T-helper 9 cell (primary cell): Measurements from ENCODE around the gene NCAPH2.
"Not testable (repeated sequence)": the region's sequence is repeated elsewhere in the genome, so short reads cannot be mapped to it uniquely, and the experiment has no call there.

Source experiments
- DNase-seq: peaks from one replicate; pipeline ENCODE4 v3.0.0-alpha.2; 2020

NCAPH2 gene

DNA sequence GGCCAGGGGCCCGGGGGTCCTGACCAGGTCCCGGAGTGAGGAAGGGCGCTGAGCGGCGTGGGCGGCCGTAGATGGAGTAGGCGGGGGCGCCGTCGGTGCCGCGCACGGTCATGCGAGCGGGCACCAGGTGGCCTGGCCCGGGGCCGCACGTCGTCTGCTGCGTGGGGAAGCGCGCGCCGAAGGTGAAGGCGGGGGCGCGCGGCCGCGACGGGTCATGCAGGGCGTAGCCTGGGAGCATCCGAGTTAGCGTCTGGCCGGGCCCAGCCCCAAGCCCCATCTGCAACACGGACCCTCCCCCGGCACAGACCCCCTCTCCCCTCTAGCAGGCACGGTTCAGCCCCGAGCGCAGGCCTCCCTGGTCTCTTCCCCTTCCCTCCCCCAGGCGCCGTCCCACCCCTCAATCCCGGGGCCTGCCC is 23.5 kb downstream of the NCAPH2 start:
- peak; percentile 51 for DNase-seq

DNA sequence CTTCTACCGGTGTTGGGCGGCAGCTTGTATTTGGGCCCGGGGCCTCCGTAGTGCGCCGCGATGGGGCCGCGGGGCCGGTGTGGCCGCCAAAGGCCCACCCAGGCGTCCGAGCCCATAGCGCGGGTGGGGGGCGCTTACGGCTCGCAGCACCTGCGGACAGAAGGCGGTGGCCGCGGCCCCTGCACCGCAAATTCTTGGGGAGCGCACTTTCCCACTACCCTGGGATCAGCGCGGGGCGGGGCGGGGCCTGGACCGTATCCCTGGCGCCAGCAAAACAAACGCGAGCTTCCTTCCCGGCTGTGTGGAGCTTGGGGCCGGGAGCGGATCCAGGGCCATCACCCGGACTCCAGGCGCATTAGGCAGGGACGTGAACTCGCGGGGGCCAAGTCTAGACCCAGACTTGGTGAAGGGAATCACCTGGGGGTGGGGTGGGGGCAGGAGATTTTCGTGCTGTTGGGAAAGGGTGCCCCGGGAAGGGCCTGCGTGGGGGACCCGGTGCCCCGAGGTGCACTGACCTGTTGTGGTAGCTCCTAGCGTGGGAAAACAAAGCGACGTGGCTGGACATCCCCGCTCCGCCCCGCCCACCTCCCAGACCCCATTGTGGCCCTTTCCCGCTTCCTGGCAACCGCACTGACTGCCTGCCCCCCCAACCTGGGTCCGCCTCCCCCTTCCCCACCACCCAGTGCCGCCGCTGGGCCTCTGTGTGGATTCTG is 24.1 kb downstream of the NCAPH2 start:
- no peak for DNase-seq

GRCh38 chr22:50532824-50533796 is 25.1 kb downstream of the NCAPH2 start:
- no peak for DNase-seq

DNA sequence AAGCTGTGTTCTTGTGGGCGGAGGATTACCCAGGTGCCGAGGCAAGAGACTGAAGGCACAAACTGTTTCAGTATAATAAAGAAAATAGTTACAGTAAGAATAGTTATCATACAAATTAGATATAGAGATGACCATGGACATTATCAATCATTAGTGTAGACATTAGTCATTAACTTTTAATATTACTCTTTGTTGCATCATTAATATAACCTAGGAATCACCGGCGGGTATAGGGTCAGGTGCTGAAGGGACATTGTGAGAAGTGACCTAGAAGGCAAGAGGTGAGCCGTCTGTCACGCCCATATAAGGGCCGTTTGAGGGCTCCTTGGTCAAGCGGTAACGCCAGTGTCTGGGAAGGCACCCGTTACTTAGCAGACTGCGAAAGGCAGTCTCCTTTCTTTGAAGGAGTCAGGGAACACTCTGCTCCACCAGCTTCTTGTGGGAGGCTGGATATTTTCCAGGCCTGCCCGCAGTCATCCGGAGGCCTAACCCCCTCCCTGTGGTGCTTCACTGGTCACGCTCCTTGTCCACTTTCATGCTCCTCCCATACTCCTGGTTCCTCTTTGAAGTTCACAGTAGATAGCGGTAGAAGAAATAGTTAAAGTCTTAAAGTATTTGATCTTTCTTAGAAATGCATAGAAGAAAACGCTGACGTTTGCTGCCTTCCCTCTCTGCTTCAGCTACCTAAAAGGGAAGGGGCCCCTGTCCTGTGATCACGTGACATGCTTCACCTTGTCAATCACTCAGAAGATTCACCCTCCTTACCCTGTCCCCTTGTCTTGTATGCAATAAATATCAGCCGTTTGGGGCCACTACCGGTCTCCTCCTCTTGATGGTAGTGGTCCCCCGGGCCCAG is 26.1 kb downstream of the NCAPH2 start:
- DNase-seq = not testable (repeated sequence)

- DNase-seq = no peak
Observed at GRCh38 chr22:50535113-50535512, 27.1 kb downstream of the NCAPH2 start.

DNA sequence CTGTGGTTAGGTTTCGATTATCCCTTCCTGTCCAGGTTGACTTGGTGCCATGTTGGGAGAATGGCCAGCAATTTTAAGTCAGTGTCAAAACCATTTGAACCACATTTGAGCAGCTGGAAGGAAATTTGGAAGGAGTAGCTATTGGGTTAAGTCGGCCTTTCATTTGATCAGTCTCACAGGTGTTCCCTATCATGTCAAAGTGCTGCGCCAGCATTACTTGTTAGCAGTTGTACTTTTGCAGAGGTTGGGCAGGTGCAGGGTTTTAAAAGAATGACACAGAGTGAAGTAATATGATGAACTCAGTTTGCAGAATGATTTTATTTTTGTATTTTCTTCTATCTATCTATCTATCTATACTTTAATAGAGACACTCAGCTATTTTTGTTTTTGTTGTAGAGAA is 28.2 kb downstream of the NCAPH2 start:
- no peak for DNase-seq

DNA sequence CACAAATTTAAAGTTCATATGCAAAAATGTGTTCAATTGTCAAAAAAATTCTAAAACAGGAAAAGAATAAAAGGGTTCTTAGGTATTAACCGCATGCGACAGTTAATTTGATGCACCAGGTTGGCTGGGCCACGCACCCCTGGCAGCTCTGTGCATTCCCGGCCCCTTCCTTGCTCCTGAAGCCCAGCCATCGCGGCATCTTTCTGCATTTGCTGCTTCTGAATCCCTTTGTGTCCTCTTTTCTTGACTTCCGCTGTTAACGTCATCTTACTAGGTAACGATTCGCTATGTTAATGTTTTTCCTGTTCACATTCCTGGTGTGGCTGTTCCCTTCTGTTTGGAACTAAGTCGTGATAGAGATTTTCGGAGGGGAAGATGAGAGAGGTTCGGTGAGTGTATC is 29.7 kb downstream of the NCAPH2 start:
- no peak for DNase-seq

GRCh38 chr22:50540381-50540780 is 32.4 kb downstream of the NCAPH2 start:
- DNase-seq = no peak

- DNase-seq = not testable (repeated sequence)
Observed at GRCh38 chr22:50541667-50542026, 33.6 kb downstream of the NCAPH2 start.

DNA sequence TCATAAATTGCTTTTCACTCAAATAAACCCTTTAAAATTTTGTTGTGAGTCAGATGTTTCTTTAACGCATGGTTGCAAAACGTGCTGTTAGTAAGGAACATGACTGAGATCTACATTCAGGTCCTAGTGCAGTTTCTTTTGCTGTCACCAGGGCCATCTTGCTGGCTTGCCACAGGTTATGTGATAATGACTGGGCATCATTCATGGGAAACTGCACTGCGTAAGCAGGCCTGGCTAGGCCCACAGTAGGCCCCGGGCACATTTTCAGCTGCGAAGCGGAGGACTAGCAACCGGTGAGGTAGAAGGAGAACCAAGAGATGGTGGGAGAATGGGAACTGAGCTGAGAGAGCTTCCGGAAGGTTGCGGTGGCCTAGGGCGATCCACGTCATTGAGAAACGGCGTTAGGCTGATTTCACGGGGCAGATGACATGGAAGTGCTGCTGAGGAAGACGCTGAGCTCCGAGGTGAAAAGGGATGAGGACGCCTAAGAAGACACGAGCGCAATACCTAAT is 34.4 kb downstream of the NCAPH2 start:
- DNase-seq = no peak

GRCh38 chr22:50544078-50544745 is 36.2 kb downstream of the NCAPH2 start:
- DNase-seq = peak; percentile 75

DNA sequence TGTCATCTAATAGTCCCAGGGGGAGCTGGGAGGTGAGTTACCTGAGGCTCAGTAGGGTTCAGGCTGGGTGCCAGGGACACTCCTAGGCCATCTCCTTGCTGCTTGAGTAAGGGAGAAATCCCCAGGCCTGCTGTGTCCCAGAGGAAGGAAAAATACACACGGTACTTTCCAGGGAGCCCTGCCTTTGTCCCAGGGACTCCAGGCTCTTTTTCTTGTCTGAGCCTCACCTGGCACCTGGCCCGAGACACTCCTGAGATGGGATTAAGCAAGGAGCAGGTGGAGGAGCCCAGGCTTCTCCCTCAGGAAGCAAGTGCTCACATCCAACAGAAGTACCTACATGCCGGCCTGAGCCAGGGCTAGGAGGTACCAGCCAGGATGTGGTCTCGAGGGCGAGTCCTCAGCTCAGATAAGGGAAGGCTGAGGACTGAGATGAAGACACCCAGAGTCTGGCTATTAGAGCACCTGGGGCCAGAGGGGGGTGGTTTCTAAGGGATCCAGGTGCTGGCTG is 36.8 kb downstream of the NCAPH2 start:
- no peak for DNase-seq

DNA sequence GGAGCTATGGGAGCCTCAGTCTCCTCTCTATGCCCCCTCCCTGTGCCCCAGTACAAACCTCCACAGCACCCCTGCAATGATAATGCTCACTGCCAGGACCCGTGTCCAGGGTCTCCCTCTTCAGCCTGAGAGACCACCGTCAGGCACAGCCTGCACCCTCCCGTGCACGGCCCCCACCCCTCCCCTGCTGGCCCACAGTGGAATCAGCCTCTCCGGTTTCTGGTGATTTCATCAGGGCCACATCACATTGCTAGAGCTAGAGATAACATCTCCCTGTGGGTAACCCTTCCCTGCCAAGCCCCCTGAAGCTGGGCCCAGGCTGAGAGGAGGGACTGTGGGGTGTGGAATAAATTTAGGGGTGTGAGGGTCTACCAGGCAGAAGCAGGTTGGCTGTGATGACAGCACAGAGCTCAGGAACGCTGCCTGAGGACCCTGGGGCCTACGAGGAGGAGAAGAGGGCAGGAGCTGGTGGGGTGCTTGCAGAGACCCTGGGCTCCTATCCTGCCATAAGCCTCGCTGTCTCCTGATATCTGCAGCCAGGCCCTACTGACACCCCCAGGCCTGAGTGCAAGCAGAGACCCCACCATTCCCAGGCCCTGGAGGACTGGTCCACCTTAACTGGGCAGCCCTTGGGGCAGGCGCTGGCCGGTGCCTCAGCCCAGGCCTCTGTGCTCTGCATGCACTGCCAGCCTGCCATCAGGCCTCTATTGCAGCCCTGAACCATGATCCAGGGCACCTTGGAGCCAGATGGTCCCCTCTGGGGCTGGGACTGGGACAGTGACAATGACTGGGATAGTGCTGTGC is 37.7 kb downstream of the NCAPH2 start, which contains the start of gene KLHDC7B:
TSS of gene KLHDC7B (plus strand) at position 378 of the 804 bp plus-strand sequence. CDS start at position 723, 345 bp downstream.
- DNase-seq = no peak

GRCh38 chr22:50546326-50547262 is 38.6 kb downstream of the NCAPH2 start:
- DNase-seq = no peak

DNA sequence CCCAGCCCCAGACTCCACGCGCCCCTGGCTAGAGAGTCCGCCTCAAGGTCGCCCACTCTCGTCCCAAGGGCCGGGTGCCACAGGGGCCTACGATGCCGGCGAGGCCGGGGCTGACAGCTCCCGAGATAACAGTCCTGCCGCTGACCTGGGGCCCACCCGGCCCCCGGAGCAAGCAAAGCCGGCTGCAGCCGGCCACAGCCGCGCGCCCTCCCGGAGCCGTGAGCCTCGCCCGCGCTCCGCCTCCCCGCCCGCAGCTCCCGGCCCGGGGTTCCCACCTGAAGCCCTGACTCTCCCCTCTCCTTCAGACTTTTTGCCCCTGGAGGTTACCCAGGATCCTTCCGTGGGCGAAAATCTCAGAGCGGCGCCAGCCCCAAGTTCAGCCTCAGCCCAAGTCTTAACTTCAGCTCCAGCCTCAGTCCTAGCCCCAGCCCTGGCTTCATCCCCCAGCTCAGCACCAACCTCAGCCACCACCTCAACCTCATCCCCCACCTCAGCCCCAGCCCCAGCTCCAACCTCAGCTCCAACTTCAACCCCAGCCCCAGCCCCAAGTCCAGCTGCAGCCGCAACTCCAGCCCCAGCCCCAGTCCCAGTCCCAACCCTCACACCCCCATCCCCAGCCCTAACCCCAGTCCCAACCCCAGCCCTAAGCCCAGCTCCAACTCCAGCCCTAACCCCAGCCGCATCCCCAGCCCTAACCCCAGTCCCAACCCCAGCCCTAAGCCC is 39.4 kb downstream of the NCAPH2 start:
- DNase-seq = no peak

DNA sequence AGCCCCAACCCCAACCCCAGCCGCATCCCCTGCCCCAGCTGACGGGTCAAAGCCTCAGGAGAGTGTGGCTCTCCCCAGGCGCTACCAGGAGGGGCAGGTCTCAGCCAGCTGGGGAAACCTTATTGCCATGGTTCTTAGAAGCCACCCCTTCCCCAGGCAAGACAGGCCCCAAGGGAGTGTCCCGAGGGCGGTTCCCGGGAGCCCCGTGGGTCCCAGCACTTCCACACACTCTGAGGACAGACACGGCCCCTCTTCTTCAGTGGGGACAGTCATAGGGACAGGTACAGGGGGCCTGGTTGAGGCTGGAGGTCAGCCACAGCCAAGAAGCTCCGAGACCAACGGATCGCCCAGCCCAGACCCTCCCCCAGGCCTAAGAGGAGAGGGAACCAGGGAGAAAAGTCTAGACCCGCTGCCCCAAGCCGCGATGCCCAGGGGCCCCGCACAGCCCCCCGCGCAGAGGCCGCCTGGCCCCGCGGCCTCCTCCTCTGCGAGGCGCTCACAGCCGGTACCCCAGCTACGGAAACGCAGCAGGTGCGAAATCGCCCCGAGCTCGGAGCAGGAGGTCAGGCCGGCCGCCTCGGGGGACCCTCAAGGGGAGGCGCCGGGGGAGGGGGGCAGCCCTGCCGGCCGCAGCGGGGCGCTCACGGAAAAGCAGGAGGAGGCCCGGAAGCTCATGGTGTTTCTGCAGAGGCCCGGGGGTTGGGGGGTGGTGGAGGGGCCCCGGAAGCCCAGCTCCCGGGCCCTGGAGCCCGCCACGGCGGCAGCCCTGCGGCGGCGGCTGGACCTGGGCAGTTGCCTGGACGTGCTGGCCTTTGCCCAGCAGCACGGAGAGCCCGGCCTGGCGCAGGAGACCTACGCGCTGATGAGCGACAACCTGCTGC is 40.3 kb downstream of the NCAPH2 start:
- DNase-seq = peak; percentile 54

DNA sequence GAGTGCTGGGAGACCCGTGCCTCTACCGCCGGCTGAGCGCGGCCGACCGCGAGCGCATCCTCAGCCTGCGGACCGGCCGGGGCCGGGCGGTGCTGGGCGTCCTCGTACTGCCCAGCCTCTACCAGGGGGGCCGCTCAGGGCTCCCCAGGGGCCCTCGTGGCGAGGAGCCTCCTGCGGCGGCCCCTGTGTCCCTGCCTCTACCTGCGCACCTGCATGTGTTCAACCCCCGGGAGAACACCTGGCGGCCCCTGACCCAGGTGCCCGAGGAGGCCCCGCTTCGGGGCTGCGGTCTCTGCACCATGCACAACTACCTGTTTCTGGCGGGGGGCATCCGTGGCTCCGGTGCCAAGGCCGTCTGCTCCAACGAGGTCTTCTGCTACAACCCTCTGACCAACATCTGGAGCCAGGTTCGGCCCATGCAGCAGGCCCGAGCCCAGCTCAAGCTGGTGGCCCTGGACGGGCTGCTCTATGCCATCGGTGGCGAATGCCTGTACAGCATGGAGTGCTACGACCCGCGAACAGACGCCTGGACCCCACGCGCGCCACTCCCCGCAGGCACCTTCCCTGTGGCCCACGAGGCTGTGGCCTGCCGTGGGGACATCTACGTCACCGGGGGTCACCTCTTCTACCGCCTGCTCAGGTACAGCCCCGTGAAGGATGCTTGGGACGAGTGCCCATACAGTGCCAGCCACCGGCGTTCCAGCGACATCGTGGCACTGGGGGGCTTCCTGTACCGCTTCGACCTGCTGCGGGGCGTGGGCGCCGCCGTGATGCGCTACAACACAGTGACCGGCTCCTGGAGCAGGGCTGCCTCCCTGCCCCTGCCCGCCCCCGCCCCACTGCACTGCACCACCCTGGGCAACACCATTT is 41.1 kb downstream of the NCAPH2 start:
- no peak for DNase-seq
